H9 (cell line): ENCODE results near the gene ANGPTL8. TPM values are rescaled to one million over a fixed set of nuclear protein-coding genes. Genes with fewer than 3 reads are reported as not detected.

Experiments
- DNase-seq: peaks from one replicate; pipeline ENCODE4 v3.0.0-alpha.2; 2017
- H2AFZ ChIP-seq: one replicate; pipeline ENCODE4 v1.6.1; 2013; ENCODE audit warnings: mild to moderate bottlenecking, low read length, control low read depth, moderate library complexity
- H2AK5ac ChIP-seq: 2 replicates; pipeline ENCODE4 v1.6.1; 2013; ENCODE audit warnings: low read length, control low read depth, mixed read lengths; ENCODE audit not compliant: insufficient read length
- H2BK120ac ChIP-seq: one replicate; pipeline ENCODE4 v1.6.1; 2013; ENCODE audit warnings: low read depth, mild to moderate bottlenecking, low read length, control low read depth, inconsistent platforms; ENCODE audit not compliant: poor library complexity, severe bottlenecking
- H2BK12ac ChIP-seq: 2 replicates; pipeline ENCODE4 v1.6.1; 2013; ENCODE audit warnings: low read length, control low read depth, mixed read lengths, low read depth; ENCODE audit not compliant: insufficient read length
- H2BK15ac ChIP-seq: 2 replicates; pipeline ENCODE4 v1.6.1; 2013; ENCODE audit warnings: low read depth, low read length, control low read depth
- H2BK20ac ChIP-seq: one replicate; pipeline ENCODE4 v1.6.1; 2013; ENCODE audit warnings: low read depth, mild to moderate bottlenecking, low read length, control low read depth, inconsistent platforms; ENCODE audit not compliant: poor library complexity, severe bottlenecking
- H2BK5ac ChIP-seq: 2 replicates; pipeline ENCODE4 v1.6.1; 2013; ENCODE audit warnings: low read length, control low read depth, mixed read lengths; ENCODE audit not compliant: insufficient read length
- H3K14ac ChIP-seq: 2 replicates; pipeline ENCODE4 v1.6.1; 2013; ENCODE audit warnings: low read length, control low read depth; ENCODE audit not compliant: insufficient read depth
- H3K18ac ChIP-seq: 2 replicates; pipeline ENCODE4 v1.6.1; 2013; ENCODE audit warnings: low read depth, mild to moderate bottlenecking, mixed read lengths, low read length, control low read depth; ENCODE audit not compliant: insufficient read length
- H3K23ac ChIP-seq: 2 replicates; pipeline ENCODE4 v1.6.1; 2013; ENCODE audit warnings: low read length, control low read depth, mixed read lengths, low read depth; ENCODE audit not compliant: insufficient read length
- H3K23me2 ChIP-seq: 2 replicates; pipeline ENCODE4 v1.6.1; 2013; ENCODE audit warnings: low read depth, mild to moderate bottlenecking, mixed read lengths, low read length, control low read depth; ENCODE audit not compliant: insufficient read length, poor library complexity, severe bottlenecking
- H3K27ac ChIP-seq: 2 replicates; pipeline ENCODE4 v1.5.1; 2013; ENCODE audit warnings: low read length, control low read depth, mixed read lengths, low read depth; ENCODE audit not compliant: insufficient read length
- H3K27me3 ChIP-seq: 2 replicates; pipeline ENCODE4 v1.6.1; 2013; ENCODE audit warnings: low read length, control low read depth, inconsistent platforms; ENCODE audit not compliant: insufficient read depth
- H3K4ac ChIP-seq: 2 replicates; pipeline ENCODE4 v1.6.1; 2013; ENCODE audit warnings: low read depth, mild to moderate bottlenecking, control low read depth, inconsistent platforms, low read length, moderate library complexity
- H3K4me1 ChIP-seq: 2 replicates; pipeline ENCODE4 v1.6.1; 2013; ENCODE audit warnings: low read length, control low read depth, inconsistent platforms; ENCODE audit not compliant: insufficient read depth
- H3K4me2 ChIP-seq: 2 replicates; pipeline ENCODE4 v1.6.1; 2013; ENCODE audit warnings: low read length, control low read depth, mixed read lengths; ENCODE audit not compliant: insufficient read length, insufficient read depth
- H3K56ac ChIP-seq: 2 replicates; pipeline ENCODE4 v1.6.1; 2013; ENCODE audit warnings: low read depth, mild to moderate bottlenecking, mixed read lengths, low read length, control low read depth; ENCODE audit not compliant: insufficient read length
- H3K79me1 ChIP-seq: 2 replicates; pipeline ENCODE4 v1.6.1; 2013; ENCODE audit warnings: low read depth, mild to moderate bottlenecking, moderate library complexity, low read length, control low read depth, inconsistent platforms; ENCODE audit not compliant: insufficient read depth, poor library complexity, severe bottlenecking
- H3K79me2 ChIP-seq: 2 replicates; pipeline ENCODE4 v1.6.1; 2013; ENCODE audit warnings: low read length, control low read depth, inconsistent platforms; ENCODE audit not compliant: insufficient read depth
- H3K9ac ChIP-seq: 2 replicates; pipeline ENCODE4 v1.6.1; 2013; ENCODE audit warnings: low read length, control low read depth, mixed read lengths; ENCODE audit not compliant: insufficient read length; ENCODE audit errors: extremely low read depth
- H3K9me3 ChIP-seq: one replicate; pipeline ENCODE4 v1.6.1; 2013; ENCODE audit warnings: low read depth, low read length, inconsistent platforms; ENCODE audit not compliant: control insufficient read depth
- H3T11ph ChIP-seq: one replicate; pipeline ENCODE4 v1.6.1; 2013; ENCODE audit warnings: mild to moderate bottlenecking, low read length, control low read depth, inconsistent platforms
- H4K20me1 ChIP-seq: one replicate; pipeline ENCODE4 v1.6.1; 2013; ENCODE audit not compliant: control insufficient read depth, insufficient read length, insufficient read depth
- H4K5ac ChIP-seq: 2 replicates; pipeline ENCODE4 v1.6.1; 2013; ENCODE audit warnings: low read depth, mild to moderate bottlenecking, mixed read lengths, low read length, control low read depth; ENCODE audit not compliant: insufficient read length
- H4K8ac ChIP-seq: replicated peaks from 2 replicates; pipeline ENCODE4 v1.6.1; 2013; ENCODE audit warnings: low read length, control low read depth, mixed read lengths, low read depth; ENCODE audit not compliant: insufficient read length
- H4K91ac ChIP-seq: 2 replicates; pipeline ENCODE4 v1.6.1; 2013; ENCODE audit warnings: low read depth, mild to moderate bottlenecking, moderate library complexity, mixed read lengths, low read length, control low read depth; ENCODE audit not compliant: insufficient read length
- H3K27ac Mint-ChIP-seq, 3 experiments: 2 replicates in 2 of 3; 3 replicates in 1 of 3; pipeline ENCODE4 v1.8.0; 2020 to 2021; ENCODE audit warnings: mixed read lengths in 3 of 3, mild to moderate bottlenecking in 1 of 3, moderate library complexity in 1 of 3
- H3K27me3 Mint-ChIP-seq: 2 replicates; pipeline ENCODE4 v1.8.0; 2021; ENCODE audit warnings: low read depth, mild to moderate bottlenecking, moderate library complexity, mixed read lengths
- H3K36me3 Mint-ChIP-seq, 3 experiments: 2 replicates in 2 of 3; 3 replicates in 1 of 3; pipeline ENCODE4 v1.8.0; 2020 to 2021; ENCODE audit warnings: low read depth in 3 of 3, mixed read lengths in 3 of 3; ENCODE audit not compliant: insufficient read depth in 1 of 3
- H3K4me1 Mint-ChIP-seq, 2 experiments: 2 replicates each; pipeline ENCODE4 v1.8.0; 2020; ENCODE audit warnings: mixed read lengths in 2 of 2
- H3K4me3 Mint-ChIP-seq, 2 experiments: 2 replicates in 1 of 2; 3 replicates in 1 of 2; pipeline ENCODE4 v1.8.0; 2020 to 2021; ENCODE audit warnings: mild to moderate bottlenecking in 2 of 2, mixed read lengths in 2 of 2, moderate library complexity in 1 of 2
- H3K9me3 Mint-ChIP-seq, 2 experiments: 2 replicates in 1 of 2; 3 replicates in 1 of 2; pipeline ENCODE4 v1.8.0; 2020; ENCODE audit warnings: mild to moderate bottlenecking in 2 of 2, mixed read lengths in 2 of 2, moderate library complexity in 1 of 2
- CTCF ChIP-seq: fragments of 200-600 bp; sonication (generic); conservative IDR thresholded peaks from 3 replicates; pipeline ENCODE4 v1.8.0; 2021; ENCODE audit warnings: antibody characterized with exemption, mild to moderate bottlenecking
- WGBS: extraction: QIAGEN DNeasy Blood & Tissue Kit; methylation state at CpG from one replicate; pipeline ENCODE4 v1.1.7; 2013; ENCODE audit warnings: missing lambda C conversion rate, low lambda C conversion rate, mixed read lengths; ENCODE audit not compliant: insufficient read length; ENCODE audit errors: extremely low coverage; 5-methylcytosine and 5-hydroxymethylcytosine counted together
- long read RNA-seq: library from polyadenylated mRNA; unstranded; transcript quantifications from one replicate; pipeline ENCODE4 v2.0.0, GENCODE V29; 2020
- total RNA-seq: library from RNA; stranded (reverse); gene quantifications from 2 replicates; pipeline ENCODE4 v1.2.1, GENCODE V29; 2021

ANGPTL8 gene
- total RNA-seq, result not detected in 2 replicates
- long read RNA-seq, partial matches to known transcripts, result 0 of 1 reads
- long read RNA-seq, other reads (novel, unspliced or antisense), result 1 of 1 reads

- no CpG with 5 or more reads among the region's 23 CpGs for WGBS
- Histone ChIP-seq H3K14ac (no peak within 1 kb of the TSS), H2AFZ (no peak within 1 kb of the TSS), H3K9me3 (no peaks in the 10 kb centered on the region), H4K20me1 (peaks cover 2% of the 10 kb centered on the region), H4K91ac (no peak within 1 kb of the TSS), H3K79me2 (no peaks in the 10 kb centered on the region), H3K4me2 (no peak within 1 kb of the TSS), H2BK12ac (no peak within 1 kb of the TSS), H3T11ph (no peak within 1 kb of the TSS), H3K79me1 (no peaks in the 10 kb centered on the region), H3K4ac (no peak within 1 kb of the TSS), H3K9ac (no peak within 1 kb of the TSS), H3K27ac (no peak within 1 kb of the TSS), H2AK5ac (no peak within 1 kb of the TSS), H3K18ac (no peak within 1 kb of the TSS), H3K56ac (no peak within 1 kb of the TSS), H4K8ac (no peak within 1 kb of the TSS), H3K4me1 (no peaks in the 10 kb centered on the region), H3K23ac (no peak within 1 kb of the TSS), H2BK15ac (no peak within 1 kb of the TSS), H2BK120ac (no peak within 1 kb of the TSS), H3K23me2 (no peaks in the 10 kb centered on the region), H2BK20ac (no peak within 1 kb of the TSS), H2BK5ac (no peak within 1 kb of the TSS), H3K27me3 (no peaks in the 10 kb centered on the region), H4K5ac (no peak within 1 kb of the TSS)
- no peak within 1 kb of the TSS; a peak in 1 of 7 replicates for H3K27ac Mint-ChIP-seq
- peaks cover 9 to 45% (median 39%) of the 10 kb centered on the region in 3 experiments for H3K36me3 Mint-ChIP-seq
- peaks cover 3% of the 10 kb centered on the region; the same call in 1 of the 2 replicates for H3K27me3 Mint-ChIP-seq
- no peaks in the 10 kb centered on the region for H3K9me3 Mint-ChIP-seq
- no peak for TF ChIP-seq CTCF
- no peak within 1 kb of the TSS for H3K4me3 Mint-ChIP-seq
- no peak for DNase-seq
- H3K4me1 Mint-ChIP-seq, result peaks cover 5 to 13% of the 10 kb centered on the region in 2 experiments
Observed at GRCh38 chr19:11239377-11240000, at the start of gene ANGPTL8. Gene ANGPTL8, plus strand, starts transcription at chr19:11239619. Its CDS starts 19 bp downstream, at chr19:11239638.
